ENCODE results near the gene CENPP.

CENPP gene

GRCh38 chr9:92632641-92633040 lies 306.9 kb downstream of the CENPP start:
- in situ Hi-C loops (cut with MboI; ENCODE audit: low sequenced_read_pairs) = loop anchor here (25.0 kb wide), 1 partner anchor 495 kb away; no protein-coding TSS in a partner anchor

DNA sequence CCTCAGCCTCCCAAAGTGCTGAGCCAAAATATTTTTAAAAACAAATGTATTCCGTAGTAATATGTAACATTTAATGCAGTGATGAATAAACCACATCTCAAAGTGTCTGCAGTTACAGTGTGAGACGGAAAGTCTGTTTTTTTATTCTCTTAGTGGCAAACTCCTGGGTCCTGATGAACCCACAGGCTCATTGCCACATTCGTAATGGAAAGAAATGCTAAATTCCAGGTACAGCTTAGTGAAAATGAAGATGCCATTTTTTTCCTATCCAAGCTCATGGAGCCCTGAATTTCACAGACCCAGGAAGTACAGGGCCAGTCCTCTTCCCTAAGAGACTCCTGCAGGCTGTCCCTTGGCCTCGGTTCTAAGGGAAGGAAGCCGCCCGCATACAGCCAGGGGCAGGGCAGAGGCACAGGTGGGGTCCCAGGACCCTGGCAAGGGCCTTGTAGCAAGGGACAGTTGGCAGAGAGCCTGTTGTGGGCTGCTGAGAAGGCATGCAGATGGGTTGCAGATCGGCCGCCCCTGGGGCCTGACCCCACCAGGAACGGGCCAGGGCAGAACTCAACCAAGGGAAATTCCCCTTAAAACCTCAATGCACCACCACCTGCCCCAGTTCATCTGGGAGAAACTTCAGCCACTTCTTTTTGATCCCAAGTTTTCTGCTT lies 308.0 kb downstream of the CENPP start:
- in situ Hi-C loops (cut with MboI; ENCODE audit: low sequenced_read_pairs) = loop anchor here (25.0 kb wide), 1 partner anchor 496 kb away; no protein-coding TSS in a partner anchor

DNA sequence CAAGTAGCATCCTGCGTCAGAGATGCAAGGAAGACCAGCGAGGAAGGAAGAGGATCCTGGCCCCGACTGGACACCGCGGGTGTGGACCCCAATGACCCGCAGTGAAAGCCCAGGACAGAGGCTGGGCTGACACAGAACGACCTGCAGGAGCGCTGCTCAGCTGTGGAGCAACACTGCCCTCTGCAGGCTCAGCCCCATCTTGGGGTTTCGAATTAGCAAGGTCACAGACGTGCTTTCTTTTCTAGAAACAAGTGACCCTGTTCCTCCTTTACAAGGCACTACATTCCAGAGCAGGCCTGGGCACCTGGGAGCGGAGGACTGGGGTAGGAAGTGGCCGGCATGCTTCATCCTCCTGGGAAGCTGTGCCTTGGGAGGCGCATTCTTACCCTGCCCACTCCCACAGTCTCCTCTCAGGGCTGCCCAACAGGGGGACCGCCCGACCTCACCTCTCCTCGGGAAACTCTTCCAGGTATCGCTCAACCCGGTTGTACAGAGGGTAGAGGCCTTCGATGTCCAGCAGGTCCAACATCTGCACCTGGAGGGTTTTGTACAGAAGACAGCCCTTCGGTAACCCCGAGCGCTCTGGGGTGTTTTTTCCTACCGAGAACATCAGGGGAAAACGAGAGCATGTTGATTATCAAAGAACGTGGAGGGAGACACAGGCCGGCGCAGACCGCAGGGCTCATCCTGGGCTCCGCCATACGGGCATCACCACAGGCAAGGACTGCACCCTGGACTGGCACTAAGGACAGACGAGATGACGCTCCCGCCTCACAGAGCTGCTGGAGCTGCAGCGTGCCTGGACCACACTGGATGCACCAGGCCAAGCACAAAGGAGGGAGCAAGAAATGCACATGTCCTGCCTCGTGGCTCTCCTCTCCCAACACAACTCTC lies 309.2 kb downstream of the CENPP start:
- in situ Hi-C loops (cut with MboI; ENCODE audit: low sequenced_read_pairs) = loop anchor here (25.0 kb wide), 1 partner anchor 498 kb away; no protein-coding TSS in a partner anchor

- in situ Hi-C loops (cut with MboI; ENCODE audit: low sequenced_read_pairs) = loop anchor here (25.0 kb wide), 1 partner anchor 498 kb away; no protein-coding TSS in a partner anchor
Measured at GRCh38 chr9:92635760-92636159, 310.0 kb downstream of the CENPP start.

GRCh38 chr9:92636627-92637026 lies 310.9 kb downstream of the CENPP start:
- in situ Hi-C loops (cut with MboI; ENCODE audit: low sequenced_read_pairs) = loop anchor here (25.0 kb wide), 1 partner anchor 499 kb away; no protein-coding TSS in a partner anchor

GRCh38 chr9:92637326-92637725 lies 311.6 kb downstream of the CENPP start:
- in situ Hi-C loops (cut with MboI; ENCODE audit: low sequenced_read_pairs) = loop anchor here (25.0 kb wide), 1 partner anchor 500 kb away; no protein-coding TSS in a partner anchor

GRCh38 chr9:92637886-92638620 lies 312.3 kb downstream of the CENPP start:
- in situ Hi-C loops (cut with MboI; ENCODE audit: low sequenced_read_pairs) = loop anchor here (25.0 kb wide), 1 partner anchor 501 kb away; no protein-coding TSS in a partner anchor

DNA sequence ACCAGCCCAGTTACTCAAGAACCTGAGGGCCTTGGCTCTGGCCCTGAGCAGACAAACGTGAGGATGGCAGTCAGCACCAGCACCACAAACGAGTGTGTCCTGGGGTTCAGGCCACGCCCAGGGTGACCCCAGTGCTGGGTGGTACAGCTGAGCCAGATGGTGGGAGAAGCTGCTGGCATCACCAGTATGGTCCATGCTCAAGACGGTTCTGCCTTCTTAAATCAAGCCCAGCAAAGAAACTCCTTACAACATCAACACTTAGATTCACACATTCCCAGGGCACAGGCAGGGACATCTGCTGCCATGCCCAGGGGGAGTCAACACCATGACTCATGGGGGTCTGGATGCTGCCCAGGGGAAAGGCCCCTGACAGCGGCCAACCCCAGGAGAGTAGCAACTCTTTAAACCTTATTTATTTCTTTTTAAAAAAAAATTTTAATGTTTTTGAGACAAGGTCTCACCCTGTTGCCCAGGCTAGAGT lies 312.9 kb downstream of the CENPP start:
- in situ Hi-C loops (cut with MboI; ENCODE audit: low sequenced_read_pairs) = loop anchor here (25.0 kb wide), 1 partner anchor 501 kb away; no protein-coding TSS in a partner anchor

GRCh38 chr9:92639124-92639523 lies 313.4 kb downstream of the CENPP start:
- in situ Hi-C loops (cut with MboI; ENCODE audit: low sequenced_read_pairs) = loop anchor here (25.0 kb wide), 1 partner anchor 502 kb away; no protein-coding TSS in a partner anchor

- in situ Hi-C loops (cut with MboI; ENCODE audit: low sequenced_read_pairs) = loop anchor here (25.0 kb wide), 1 partner anchor 503 kb away; no protein-coding TSS in a partner anchor
Measured at GRCh38 chr9:92639791-92640271, 314.1 kb downstream of the CENPP start.

DNA sequence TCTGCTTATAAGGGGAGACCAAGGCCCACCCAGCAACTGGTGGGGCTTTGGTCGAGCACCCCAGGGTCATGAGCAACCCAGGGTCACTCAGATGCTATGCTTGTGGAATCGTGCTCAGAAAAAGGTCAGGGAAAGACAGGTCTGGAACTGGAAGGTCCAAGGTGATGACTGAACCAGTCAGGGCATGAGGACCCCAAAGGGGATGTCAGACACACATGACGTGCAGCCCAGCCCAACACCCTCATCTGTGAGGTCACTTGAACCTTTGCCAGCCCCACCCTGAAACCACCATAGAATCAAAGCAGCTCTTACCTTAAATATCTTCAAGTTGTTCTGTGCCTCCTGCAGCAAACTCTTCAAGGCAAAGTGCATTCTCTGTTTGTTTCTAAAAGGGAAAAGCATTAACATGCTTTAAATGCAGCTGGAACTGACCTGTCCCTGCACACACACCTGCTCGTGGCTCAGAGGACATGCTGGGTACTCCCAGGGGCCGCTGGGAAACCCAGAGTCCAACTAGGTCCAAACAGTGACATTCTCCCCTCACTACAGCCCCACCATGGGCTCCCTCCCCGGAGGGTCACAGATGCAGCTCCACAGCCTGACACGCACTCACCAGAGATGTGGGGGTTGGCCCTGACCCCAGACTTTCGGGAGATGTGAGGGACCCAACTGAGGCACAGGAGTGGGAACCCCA lies 314.8 kb downstream of the CENPP start:
- in situ Hi-C loops (cut with MboI; ENCODE audit: low sequenced_read_pairs) = loop anchor here (25.0 kb wide), 1 partner anchor 503 kb away; no protein-coding TSS in a partner anchor

GRCh38 chr9:92641092-92641809 lies 315.5 kb downstream of the CENPP start:
- in situ Hi-C loops (cut with MboI; ENCODE audit: low sequenced_read_pairs) = loop anchor here (25.0 kb wide), 1 partner anchor 504 kb away; no protein-coding TSS in a partner anchor

- in situ Hi-C loops (cut with MboI; ENCODE audit: low sequenced_read_pairs) = loop anchor here (25.0 kb wide), 1 partner anchor 505 kb away; no protein-coding TSS in a partner anchor
Measured at GRCh38 chr9:92642041-92642451, 316.3 kb downstream of the CENPP start.

DNA sequence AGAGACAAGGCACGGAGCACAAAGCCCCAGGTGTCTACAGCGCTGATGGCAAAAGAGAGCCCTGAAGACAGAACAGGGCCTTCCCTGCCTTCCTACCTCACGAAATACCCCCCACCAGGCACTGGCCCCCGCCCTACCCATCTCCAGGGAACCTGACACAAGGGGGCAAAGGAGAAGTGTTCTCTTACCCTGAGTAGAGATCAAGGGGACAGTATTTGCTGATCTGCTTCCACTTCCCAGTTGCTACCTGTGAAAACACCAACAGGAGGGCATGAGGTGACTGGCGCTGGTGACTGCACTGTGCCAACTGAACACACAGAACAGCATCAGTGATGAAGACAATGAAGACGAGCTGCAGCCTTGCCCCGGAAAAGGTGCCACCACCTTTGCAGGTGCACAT lies 316.8 kb downstream of the CENPP start:
- in situ Hi-C loops (cut with MboI; ENCODE audit: low sequenced_read_pairs) = loop anchor here (25.0 kb wide), 1 partner anchor 505 kb away; no protein-coding TSS in a partner anchor

DNA sequence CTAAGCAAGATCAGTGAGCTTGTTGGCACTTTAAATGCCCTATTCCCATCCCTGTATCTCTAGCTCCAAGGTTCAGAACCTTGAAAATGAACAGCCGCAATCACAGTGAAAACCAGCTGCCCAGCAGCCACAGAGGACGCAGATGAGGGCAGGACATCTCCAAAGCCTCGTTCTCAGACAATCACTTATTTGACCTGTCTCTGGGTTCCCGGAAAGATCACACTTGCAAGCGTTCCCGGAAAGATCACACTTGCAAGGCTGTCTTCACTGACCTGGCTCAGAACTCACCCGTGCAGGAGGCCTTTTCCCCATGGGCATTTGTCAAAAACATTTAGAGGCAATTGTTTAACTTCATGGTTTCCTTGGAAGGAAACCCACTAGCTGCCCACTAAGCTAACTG lies 318.5 kb downstream of the CENPP start:
- in situ Hi-C loops (cut with MboI; ENCODE audit: low sequenced_read_pairs) = loop anchor here (25.0 kb wide), 1 partner anchor 507 kb away; no protein-coding TSS in a partner anchor

- in situ Hi-C loops (cut with MboI; ENCODE audit: low sequenced_read_pairs) = loop anchor here (25.0 kb wide), 1 partner anchor 508 kb away; no protein-coding TSS in a partner anchor
Measured at GRCh38 chr9:92645041-92645440, 319.3 kb downstream of the CENPP start.

DNA sequence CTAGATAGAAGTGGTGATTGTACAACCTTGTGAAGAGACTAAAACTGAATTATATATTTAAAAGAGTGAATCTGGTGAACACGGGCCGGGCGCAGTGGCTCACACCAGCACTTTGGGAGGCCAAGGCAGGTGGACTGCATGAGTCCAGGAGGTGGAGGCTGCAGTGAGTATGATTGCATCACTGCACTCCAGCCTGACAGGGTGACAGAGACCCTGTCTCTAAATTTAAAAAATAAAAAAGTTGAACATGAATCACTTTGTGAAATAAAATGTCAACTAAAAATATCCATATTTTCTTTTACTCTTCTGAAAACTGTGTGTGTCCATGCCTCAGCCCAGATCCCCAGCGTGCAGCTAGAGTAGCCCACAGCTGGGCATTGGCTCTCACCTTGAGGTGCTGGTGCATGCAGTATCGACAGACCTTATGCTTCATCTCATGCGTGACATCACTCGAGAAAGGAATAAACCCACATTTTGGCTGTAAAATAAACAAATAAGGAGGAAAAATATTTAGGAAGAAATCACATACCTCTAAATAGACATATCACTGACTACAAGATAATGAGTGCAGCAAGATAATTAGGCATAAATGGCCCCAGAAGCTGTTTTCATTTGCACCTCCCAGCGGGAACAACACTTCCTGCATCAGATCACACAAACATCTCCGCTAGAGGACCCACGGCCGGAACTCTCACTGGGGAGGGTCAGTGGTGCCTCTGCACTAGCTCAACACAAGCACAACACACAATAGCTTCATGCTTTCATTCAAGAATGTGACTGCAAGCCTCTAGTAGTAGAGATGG lies 322.1 kb downstream of the CENPP start:
- in situ Hi-C loops (cut with MboI; ENCODE audit: low sequenced_read_pairs) = loop anchor here (25.0 kb wide), 1 partner anchor 511 kb away; no protein-coding TSS in a partner anchor
